ENCODE measurements around the gene ZNF80.
"Not testable (repeated sequence)": the region's sequence is repeated elsewhere in the genome, so short reads cannot be mapped to it uniquely, and the experiment has no call there.

Gene ZNF80

GRCh38 chr3:114237478-114237877 lies at the start of gene ZNF80:
TSS of gene ZNF80 (minus strand) at chr3:114237578. CDS start at chr3:114237074, 504 bp downstream.
- H3K4me1 ChIP-seq, H3K4me2 ChIP-seq, H3K36me3 ChIP-seq, H3K9ac ChIP-seq, H3K27ac ChIP-seq, H3K9me3 ChIP-seq, H3K4me3 ChIP-seq, H3K27me3 ChIP-seq, H4K20me1 ChIP-seq: not testable (repeated sequence)

GRCh38 chr3:114286266-114286665 lies 48.9 kb upstream of the ZNF80 start:
- no peak overlapping the region for H3K27ac ChIP-seq
- no peaks in the 10 kb centered on the region for H3K4me1 ChIP-seq
- H3K9ac ChIP-seq, result no peak overlapping the region
- no peaks in the 10 kb centered on the region for H3K27me3 ChIP-seq
- no peak for TF ChIP-seq Cebpa-rat (IDR thresholded peaks at IDR 0.05)
- no peaks in the 10 kb centered on the region for H3K36me3 ChIP-seq
- no peak overlapping the region for H3K4me2 ChIP-seq
- no peaks in the 10 kb centered on the region for H3K9me3 ChIP-seq
- no peaks in the 10 kb centered on the region for H4K20me1 ChIP-seq
- H3K4me3 ChIP-seq, result no peak overlapping the region

GRCh38 chr3:114285648-114286230 lies 48.4 kb upstream of the ZNF80 start:
- no peak overlapping the region for H3K4me3 ChIP-seq
- no peak overlapping the region for H3K9ac ChIP-seq
- H3K27me3 ChIP-seq, result no peaks in the 10 kb centered on the region
- H3K27ac ChIP-seq, result no peak overlapping the region
- TF ChIP-seq Cebpa-rat (IDR thresholded peaks at IDR 0.05), result no peak
- H3K9me3 ChIP-seq, result no peaks in the 10 kb centered on the region
- H4K20me1 ChIP-seq, result no peaks in the 10 kb centered on the region
- no peak overlapping the region for H3K4me2 ChIP-seq
- H3K36me3 ChIP-seq, result no peaks in the 10 kb centered on the region
- H3K4me1 ChIP-seq, result no peaks in the 10 kb centered on the region

DNA sequence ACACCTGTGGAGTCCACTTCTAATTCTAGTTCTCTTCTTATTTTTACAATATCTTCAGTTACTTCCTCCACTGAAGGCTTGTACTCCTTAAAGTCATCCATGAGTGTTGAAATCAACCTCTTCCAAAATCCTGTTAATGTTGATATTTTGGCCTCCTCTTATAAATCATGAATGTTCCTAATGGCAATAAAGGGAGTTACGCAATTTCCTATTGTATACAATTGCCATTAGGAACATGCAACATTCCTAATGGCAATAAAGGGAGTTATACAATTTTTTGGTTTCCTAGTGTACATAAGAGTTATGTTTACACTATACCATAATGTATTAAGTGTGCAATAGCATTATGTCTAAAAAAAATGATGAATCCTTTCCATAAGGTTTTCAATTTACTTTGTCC lies 47.3 kb upstream of the ZNF80 start:
- no peaks in the 10 kb centered on the region for H3K9me3 ChIP-seq
- no peak overlapping the region for H3K4me3 ChIP-seq
- no peaks in the 10 kb centered on the region for H3K4me1 ChIP-seq
- peak; percentile 35; the same call in 1 of the 2 replicates for TF ChIP-seq Cebpa-rat (IDR thresholded peaks at IDR 0.05)
- H3K4me2 ChIP-seq, result no peak overlapping the region
- no peaks in the 10 kb centered on the region for H3K36me3 ChIP-seq
- no peak overlapping the region for H3K27ac ChIP-seq
- H3K9ac ChIP-seq, result no peak overlapping the region
- H4K20me1 ChIP-seq, result no peaks in the 10 kb centered on the region
- no peaks in the 10 kb centered on the region for H3K27me3 ChIP-seq

DNA sequence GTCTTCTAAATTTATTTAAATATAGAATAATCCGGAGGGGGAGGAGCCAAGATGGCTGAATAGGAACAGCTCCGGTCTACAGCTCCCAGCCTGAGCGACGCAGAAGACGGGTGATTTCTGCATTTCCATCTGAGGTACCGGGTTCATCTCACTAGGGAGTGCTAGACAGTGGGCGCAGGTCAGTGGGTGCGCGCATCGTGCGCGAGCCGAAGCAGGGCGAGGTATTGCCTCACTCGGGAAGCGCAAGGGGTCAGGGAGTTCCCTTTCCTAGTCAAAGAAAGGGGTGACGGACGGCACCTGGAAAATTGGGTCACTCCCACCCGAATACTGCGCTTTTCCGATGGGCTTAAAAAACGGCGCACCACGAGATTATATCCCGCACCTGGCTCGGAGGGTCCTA lies 39.5 kb upstream of the ZNF80 start:
- not testable (repeated sequence) for H3K27ac ChIP-seq, H3K9ac ChIP-seq, H3K9me3 ChIP-seq, H3K27me3 ChIP-seq, H3K4me1 ChIP-seq, H4K20me1 ChIP-seq, H3K4me2 ChIP-seq, H3K4me3 ChIP-seq, H3K36me3 ChIP-seq

GRCh38 chr3:114274929-114275328 lies 37.6 kb upstream of the ZNF80 start:
- Histone ChIP-seq H3K9me3 (peaks cover 16% of the 10 kb centered on the region), H3K36me3 (no peaks in the 10 kb centered on the region), H3K4me1 (no peaks in the 10 kb centered on the region), H3K4me2 (no peak overlapping the region), H4K20me1 (no peaks in the 10 kb centered on the region), H3K27me3 (no peaks in the 10 kb centered on the region), H3K9ac (no peak overlapping the region), H3K27ac (no peak overlapping the region), H3K4me3 (no peak overlapping the region)
- no peak for TF ChIP-seq Cebpa-rat (IDR thresholded peaks at IDR 0.05)

- no peak overlapping the region for H3K27ac ChIP-seq
- H4K20me1 ChIP-seq, result no peaks in the 10 kb centered on the region
- peaks cover 27% of the 10 kb centered on the region for H3K9me3 ChIP-seq
- H3K36me3 ChIP-seq, result no peaks in the 10 kb centered on the region
- TF ChIP-seq Cebpa-rat (IDR thresholded peaks at IDR 0.05), result no peak
- H3K4me2 ChIP-seq, result no peak overlapping the region
- no peaks in the 10 kb centered on the region for H3K27me3 ChIP-seq
- no peak overlapping the region for H3K9ac ChIP-seq
- no peak overlapping the region for H3K4me3 ChIP-seq
- H3K4me1 ChIP-seq, result no peaks in the 10 kb centered on the region
Observed at GRCh38 chr3:114272271-114272670, 34.9 kb upstream of the ZNF80 start.

DNA sequence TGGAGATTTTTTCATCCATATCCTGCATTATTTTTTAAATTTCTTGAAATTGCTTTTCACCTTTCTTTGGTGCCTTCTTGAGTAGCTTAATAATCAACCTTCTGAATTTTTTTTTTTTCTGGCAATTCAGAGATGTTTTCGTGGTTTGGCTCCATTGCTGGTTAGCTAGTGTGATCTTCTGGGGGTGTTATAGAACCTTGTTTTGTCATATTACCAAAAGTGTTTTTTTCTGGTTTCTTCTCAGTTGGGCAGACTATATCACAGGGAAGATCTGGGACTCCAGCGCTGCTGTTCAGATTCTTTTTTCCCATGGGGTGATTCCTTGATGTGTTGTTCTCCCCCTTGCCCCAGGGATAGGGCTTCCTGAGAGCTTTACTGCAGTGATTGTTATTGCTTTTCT lies 32.6 kb upstream of the ZNF80 start:
- Histone ChIP-seq H3K27me3 (no peaks in the 10 kb centered on the region), H4K20me1 (no peaks in the 10 kb centered on the region), H3K36me3 (no peaks in the 10 kb centered on the region), H3K27ac (no peak overlapping the region), H3K9me3 (peaks cover 27% of the 10 kb centered on the region), H3K9ac (no peak overlapping the region), H3K4me1 (no peaks in the 10 kb centered on the region), H3K4me3 (no peak overlapping the region), H3K4me2 (no peak overlapping the region)
- TF ChIP-seq Cebpa-rat (IDR thresholded peaks at IDR 0.05), result no peak

- H3K4me1 ChIP-seq, result no peaks in the 10 kb centered on the region
- H3K27me3 ChIP-seq, result no peaks in the 10 kb centered on the region
- peaks cover 27% of the 10 kb centered on the region for H3K9me3 ChIP-seq
- no peak overlapping the region for H3K4me3 ChIP-seq
- no peaks in the 10 kb centered on the region for H3K36me3 ChIP-seq
- H3K27ac ChIP-seq, result no peak overlapping the region
- no peak for TF ChIP-seq Cebpa-rat (IDR thresholded peaks at IDR 0.05)
- no peak overlapping the region for H3K4me2 ChIP-seq
- no peaks in the 10 kb centered on the region for H4K20me1 ChIP-seq
- no peak overlapping the region for H3K9ac ChIP-seq
Observed at GRCh38 chr3:114260152-114260551, 22.8 kb upstream of the ZNF80 start.

- Histone ChIP-seq H4K20me1 (no peaks in the 10 kb centered on the region), H3K4me3 (no peak overlapping the region), H3K9me3 (peaks cover 27% of the 10 kb centered on the region), H3K36me3 (no peaks in the 10 kb centered on the region), H3K27ac (no peak overlapping the region), H3K27me3 (no peaks in the 10 kb centered on the region), H3K4me2 (no peak overlapping the region), H3K9ac (no peak overlapping the region), H3K4me1 (no peaks in the 10 kb centered on the region)
- no peak for TF ChIP-seq Cebpa-rat (IDR thresholded peaks at IDR 0.05)
Observed at GRCh38 chr3:114259566-114259965, 22.2 kb upstream of the ZNF80 start.

- Histone ChIP-seq H3K27ac (no peak overlapping the region), H3K9ac (no peak overlapping the region), H3K9me3 (peaks cover 4% of the 10 kb centered on the region; the same call in 1 of the 2 replicates), H3K4me1 (no peaks in the 10 kb centered on the region), H3K4me2 (no peak overlapping the region), H3K36me3 (no peaks in the 10 kb centered on the region), H4K20me1 (no peaks in the 10 kb centered on the region), H3K27me3 (no peaks in the 10 kb centered on the region), H3K4me3 (no peak overlapping the region)
- no peak for TF ChIP-seq Cebpa-rat (IDR thresholded peaks at IDR 0.05)
Observed at GRCh38 chr3:114253505-114253904, 16.1 kb upstream of the ZNF80 start.
